ENCODE data around the gene PRSS38. TPM values are rescaled to one million over a fixed set of nuclear protein-coding genes. Genes with fewer than 3 reads are reported as not detected.

Gene PRSS38
- total and polyA plus RNA-seq, 2 donors (not counting 3 experiments of a cell fraction or from before 2014, with no cell fraction given), result not detected

DNA sequence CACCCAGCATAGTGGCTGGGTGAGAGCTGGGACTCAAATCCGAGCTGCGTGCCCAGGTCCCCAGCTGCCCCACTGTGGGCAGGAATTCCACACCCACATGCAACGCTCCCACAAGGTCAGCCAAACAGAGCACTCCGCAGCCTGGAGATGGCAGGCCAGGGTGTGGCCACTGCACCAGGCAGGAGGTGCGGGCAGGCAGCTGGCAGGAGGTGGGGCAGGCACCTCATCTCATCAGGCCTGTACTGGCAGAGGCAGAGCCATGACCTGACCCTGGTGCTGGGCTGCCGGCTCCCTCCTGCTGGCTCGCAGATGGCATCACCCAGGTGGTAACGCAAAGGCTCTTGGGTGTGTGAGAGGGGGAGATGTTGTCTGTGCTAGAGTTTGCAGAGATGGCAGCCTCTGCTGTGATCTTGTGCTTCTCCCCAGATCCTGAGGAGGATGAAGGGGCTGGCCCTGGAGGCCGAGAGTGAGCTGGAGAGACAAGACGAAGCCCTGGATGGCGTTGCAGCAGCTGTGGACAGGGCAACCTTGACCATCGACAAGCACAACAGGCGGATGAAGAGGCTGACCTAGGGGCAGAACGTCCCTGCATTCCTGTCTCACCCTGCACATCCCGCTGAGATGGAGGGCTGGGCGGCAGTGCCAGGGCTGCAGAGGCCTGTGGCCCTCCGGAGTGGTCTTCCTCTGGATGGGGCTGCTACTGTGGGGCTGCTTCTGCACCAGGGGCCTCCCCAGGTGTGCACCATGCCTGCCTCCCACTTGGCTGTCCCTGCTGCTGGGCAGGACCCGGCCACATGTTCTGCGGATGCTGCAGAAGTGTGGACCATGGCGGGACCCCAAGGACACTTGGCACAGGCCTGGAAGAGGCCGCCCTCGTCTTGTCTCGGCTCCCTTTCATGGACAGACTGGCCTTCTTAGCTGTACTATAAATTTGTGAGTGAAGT is 35.1 kb upstream of the PRSS38 start:
- H3K4me3 ChIP-seq (replicated peaks in 1 of 3; ENCODE audit: insufficient read depth in 1 of 3, low read depth in 1 of 3, low read length in 3 of 3), result no peak overlapping the region
- peaks cover 0 to 6% of the 10 kb centered on the region in 2 experiments for H3K36me3 ChIP-seq (ENCODE audit: control insufficient read depth in 2 of 2, extremely low read depth in 1 of 2, insufficient read depth in 2 of 2, low read length in 2 of 2)
- CTCF ChIA-PET, result interaction anchor here (1.0 kb wide), 1 partner anchor 173 kb away, joined by 3 read pairs; no protein-coding TSS in a partner anchor
- no peaks in the 10 kb centered on the region for H3K27me3 ChIP-seq (ENCODE audit: control insufficient read depth in 2 of 2, insufficient read depth in 2 of 2, low read length in 2 of 2)
- H3K9ac ChIP-seq (replicated peaks; ENCODE audit: extremely low read depth, insufficient read depth, low read length), result no peak overlapping the region
- no peak for DNase-seq (ENCODE audit: low read depth, low spot score)
- FAIRE-seq, result no peak
- no peaks in the 10 kb centered on the region for H3K9me3 ChIP-seq (replicated peaks; ENCODE audit: control insufficient read depth, insufficient read depth, low read length)
- no peaks in the 10 kb centered on the region for H3K79me2 ChIP-seq (ENCODE audit: control insufficient read depth, insufficient read depth, low read length)
- POLR2A ChIA-PET, result no interaction called here
- intact Hi-C loops (cut with micrococcal nuclease), result loop anchor here (10.0 kb wide), 2 partner anchors 304 to 384 kb away; partner anchors contain the start of genes ARF1 and IBA57
- H3K27ac ChIP-seq (ENCODE audit: insufficient read depth, low read depth, low read length), result no peak overlapping the region
- H3K9me1 ChIP-seq (replicated peaks; ENCODE audit: control insufficient read depth, extremely low read depth, insufficient read depth, low read length), result no peaks in the 10 kb centered on the region
- peaks cover 10% of the 10 kb centered on the region for H3K4me1 ChIP-seq (ENCODE audit: control insufficient read depth, extremely low read depth, insufficient read depth, low read length)
- TF ChIP-seq EZH2 (IDR thresholded peaks at IDR 0.05; ENCODE audit: borderline replicate concordance, low read depth, low read length, severe bottlenecking) (no peak), POLR2AphosphoS5 (IDR thresholded peaks at IDR 0.05; ENCODE audit: insufficient read depth, low read depth, low read length) (no peak), FOS (IDR thresholded peaks at IDR 0.05; ENCODE audit: borderline replicate concordance, insufficient read depth, low read length) (no peak), MYC (IDR thresholded peaks at IDR 0.05; ENCODE audit: low read depth, low read length) (no peak), JUN (IDR thresholded peaks at IDR 0.05; ENCODE audit: borderline replicate concordance, insufficient read depth, insufficient read length, low read depth) (no peak), GATA2 (IDR thresholded peaks at IDR 0.05; ENCODE audit: insufficient read depth, insufficient read length, low read depth, low read length) (no peak), POLR2A (IDR thresholded peaks at IDR 0.05; ENCODE audit: low read depth, low read length) (no peak)
- TF ChIP-seq, protein P1, sequence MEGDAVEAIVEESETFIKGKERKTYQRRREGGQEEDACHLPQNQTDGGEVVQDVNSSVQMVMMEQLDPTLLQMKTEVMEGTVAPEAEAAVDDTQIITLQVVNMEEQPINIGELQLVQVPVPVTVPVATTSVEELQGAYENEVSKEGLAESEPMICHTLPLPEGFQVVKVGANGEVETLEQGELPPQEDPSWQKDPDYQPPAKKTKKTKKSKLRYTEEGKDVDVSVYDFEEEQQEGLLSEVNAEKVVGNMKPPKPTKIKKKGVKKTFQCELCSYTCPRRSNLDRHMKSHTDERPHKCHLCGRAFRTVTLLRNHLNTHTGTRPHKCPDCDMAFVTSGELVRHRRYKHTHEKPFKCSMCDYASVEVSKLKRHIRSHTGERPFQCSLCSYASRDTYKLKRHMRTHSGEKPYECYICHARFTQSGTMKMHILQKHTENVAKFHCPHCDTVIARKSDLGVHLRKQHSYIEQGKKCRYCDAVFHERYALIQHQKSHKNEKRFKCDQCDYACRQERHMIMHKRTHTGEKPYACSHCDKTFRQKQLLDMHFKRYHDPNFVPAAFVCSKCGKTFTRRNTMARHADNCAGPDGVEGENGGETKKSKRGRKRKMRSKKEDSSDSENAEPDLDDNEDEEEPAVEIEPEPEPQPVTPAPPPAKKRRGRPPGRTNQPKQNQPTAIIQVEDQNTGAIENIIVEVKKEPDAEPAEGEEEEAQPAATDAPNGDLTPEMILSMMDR (IDR thresholded peaks at IDR 0.05; ENCODE audit: extremely low read depth in 1 of 2, insufficient read depth in 1 of 2, low read depth in 1 of 2, low read length in 2 of 2), result no peak
- TF ChIP-seq, protein P2, sequence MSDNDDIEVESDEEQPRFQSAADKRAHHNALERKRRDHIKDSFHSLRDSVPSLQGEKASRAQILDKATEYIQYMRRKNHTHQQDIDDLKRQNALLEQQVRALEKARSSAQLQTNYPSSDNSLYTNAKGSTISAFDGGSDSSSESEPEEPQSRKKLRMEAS (IDR thresholded peaks at IDR 0.05; ENCODE audit: insufficient read depth, insufficient read length), result no peak
- no TSS peak for BruUV-seq (replicated peaks)
- H4K20me1 ChIP-seq (replicated peaks; ENCODE audit: control insufficient read depth, extremely low read depth, insufficient read depth, low read length), result no peaks in the 10 kb centered on the region
- no peak overlapping the region for H2AFZ ChIP-seq (ENCODE audit: low read depth, low read length)
- H3K4me2 ChIP-seq (ENCODE audit: insufficient read depth, low read length), result no peak overlapping the region
- dilution Hi-C loops (cut with MboI; ENCODE audit: extremely low pct_ligation_motif_present, low sequenced_read_pairs), result no loop called here
